ENCODE data around the gene ITGB7.

- TF ChIP-seq, protein P1, sequence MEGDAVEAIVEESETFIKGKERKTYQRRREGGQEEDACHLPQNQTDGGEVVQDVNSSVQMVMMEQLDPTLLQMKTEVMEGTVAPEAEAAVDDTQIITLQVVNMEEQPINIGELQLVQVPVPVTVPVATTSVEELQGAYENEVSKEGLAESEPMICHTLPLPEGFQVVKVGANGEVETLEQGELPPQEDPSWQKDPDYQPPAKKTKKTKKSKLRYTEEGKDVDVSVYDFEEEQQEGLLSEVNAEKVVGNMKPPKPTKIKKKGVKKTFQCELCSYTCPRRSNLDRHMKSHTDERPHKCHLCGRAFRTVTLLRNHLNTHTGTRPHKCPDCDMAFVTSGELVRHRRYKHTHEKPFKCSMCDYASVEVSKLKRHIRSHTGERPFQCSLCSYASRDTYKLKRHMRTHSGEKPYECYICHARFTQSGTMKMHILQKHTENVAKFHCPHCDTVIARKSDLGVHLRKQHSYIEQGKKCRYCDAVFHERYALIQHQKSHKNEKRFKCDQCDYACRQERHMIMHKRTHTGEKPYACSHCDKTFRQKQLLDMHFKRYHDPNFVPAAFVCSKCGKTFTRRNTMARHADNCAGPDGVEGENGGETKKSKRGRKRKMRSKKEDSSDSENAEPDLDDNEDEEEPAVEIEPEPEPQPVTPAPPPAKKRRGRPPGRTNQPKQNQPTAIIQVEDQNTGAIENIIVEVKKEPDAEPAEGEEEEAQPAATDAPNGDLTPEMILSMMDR (IDR thresholded peaks at IDR 0.05), result no peak
- no peak for TF ChIP-seq EZH2phosphoT487 (IDR thresholded peaks at IDR 0.05)
Measured at GRCh38 chr12:53219956-53220693, 13.1 kb upstream of the ITGB7 start.
